ENCODE results near the gene STAT5B.
A peak's percentile ranks its signal among the peaks of the same experiment; 100 is the strongest.
"Not testable (repeated sequence)": the region's sequence is repeated elsewhere in the genome, so short reads cannot be mapped to it uniquely, and the experiment has no call there.

Gene STAT5B

GRCh38 chr17:42239576-42239975 lies 36.6 kb downstream of the STAT5B start:
- not testable (repeated sequence) for DNase-seq (ENCODE audit: extremely low read depth in 1 of 2, low read depth in 1 of 2)

- DNase-seq (ENCODE audit: extremely low read depth in 1 of 2, low read depth in 1 of 2): no peak
Observed at GRCh38 chr17:42236760-42237159, 39.4 kb downstream of the STAT5B start.

- DNase-seq (ENCODE audit: extremely low read depth in 1 of 2, low read depth in 1 of 2): no peak
Observed at GRCh38 chr17:42233994-42234393, 42.2 kb downstream of the STAT5B start.

GRCh38 chr17:42233156-42233555 lies 43.0 kb downstream of the STAT5B start:
- DNase-seq (ENCODE audit: extremely low read depth in 1 of 2, low read depth in 1 of 2): no peak

GRCh38 chr17:42230225-42230624 lies 46.0 kb downstream of the STAT5B start:
- DNase-seq (ENCODE audit: extremely low read depth in 1 of 2, low read depth in 1 of 2): no peak

GRCh38 chr17:42227849-42228700 lies 48.1 kb downstream of the STAT5B start:
- DNase-seq (ENCODE audit: extremely low read depth in 1 of 2, low read depth in 1 of 2): no peak

- DNase-seq (ENCODE audit: extremely low read depth in 1 of 2, low read depth in 1 of 2): no peak
Observed at GRCh38 chr17:42225646-42226045, 50.5 kb downstream of the STAT5B start.

- no peak for DNase-seq (ENCODE audit: extremely low read depth in 1 of 2, low read depth in 1 of 2)
Observed at GRCh38 chr17:42224651-42225050, 51.5 kb downstream of the STAT5B start.

GRCh38 chr17:42221886-42222745 lies 54.1 kb downstream of the STAT5B start:
- DNase-seq (ENCODE audit: extremely low read depth in 1 of 2, low read depth in 1 of 2): peak; percentile 15 to 20

GRCh38 chr17:42219280-42219679 lies 56.9 kb downstream of the STAT5B start:
- not testable (repeated sequence) for DNase-seq (ENCODE audit: extremely low read depth in 1 of 2, low read depth in 1 of 2)

GRCh38 chr17:42214156-42214555 lies 62.0 kb downstream of the STAT5B start:
- DNase-seq (ENCODE audit: extremely low read depth in 1 of 2, low read depth in 1 of 2): no peak

GRCh38 chr17:42212382-42212781 lies 63.8 kb downstream of the STAT5B start:
- no peak for DNase-seq (ENCODE audit: extremely low read depth in 1 of 2, low read depth in 1 of 2)

- not testable (repeated sequence) for DNase-seq (ENCODE audit: extremely low read depth in 1 of 2, low read depth in 1 of 2)
Observed at GRCh38 chr17:42211921-42212341, 64.3 kb downstream of the STAT5B start.

GRCh38 chr17:42210046-42210445 lies 66.1 kb downstream of the STAT5B start:
- no peak for DNase-seq (ENCODE audit: extremely low read depth in 1 of 2, low read depth in 1 of 2)

- DNase-seq (ENCODE audit: extremely low read depth in 1 of 2, low read depth in 1 of 2): not testable (repeated sequence)
Observed at GRCh38 chr17:42206153-42206612, 70.0 kb downstream of the STAT5B start.

- no peak for DNase-seq (ENCODE audit: extremely low read depth in 1 of 2, low read depth in 1 of 2)
Observed at GRCh38 chr17:42203354-42203753, 72.8 kb downstream of the STAT5B start.

- no peak for DNase-seq (ENCODE audit: extremely low read depth in 1 of 2, low read depth in 1 of 2)
Observed at GRCh38 chr17:42202696-42203095, 73.5 kb downstream of the STAT5B start.

GRCh38 chr17:42202159-42202558 lies 74.0 kb downstream of the STAT5B start:
- DNase-seq (ENCODE audit: extremely low read depth in 1 of 2, low read depth in 1 of 2): no peak

GRCh38 chr17:42201458-42201772 lies 74.8 kb downstream of the STAT5B start:
- DNase-seq (ENCODE audit: extremely low read depth in 1 of 2, low read depth in 1 of 2): no peak

GRCh38 chr17:42200706-42201457 lies 75.3 kb downstream of the STAT5B start:
- DNase-seq (ENCODE audit: extremely low read depth in 1 of 2, low read depth in 1 of 2): no peak

GRCh38 chr17:42199416-42200011 lies 76.7 kb downstream of the STAT5B start:
- DNase-seq (ENCODE audit: extremely low read depth in 1 of 2, low read depth in 1 of 2): no peak

All from stimulated activated CD8-positive, alpha-beta memory T cell treated with anti-CD3 and anti-CD28 coated beads, Interleukin-7, amount 100 ng/mL, for 48 hours (primary cell).